Measurements from ENCODE around the gene PCAT6. TPM values are rescaled to one million over a fixed set of nuclear protein-coding genes. Genes with fewer than 3 reads are reported as not detected.

Gene PCAT6
- polyA plus RNA-seq, 2 of the 4 experiments (the other 2 are of a cell fraction) = 2.3 to 2.4 TPM

GRCh38 chr1:202765721-202766120 lies 45.0 kb upstream of the PCAT6 start:
- no peak overlapping the region for H3K27ac ChIP-seq
- no peaks in the 10 kb centered on the region for H3K4me1 ChIP-seq
- ChIA-PET POLR2A (no interaction called here), CTCF (no interaction called here)
- FAIRE-seq (no peak), DNase-seq (ENCODE audit: low read depth in 1 of 2, low spot score in 1 of 2) (no peak), ATAC-seq (no peak)
- no peak overlapping the region for H3K4me2 ChIP-seq
- no peak overlapping the region for H3K4me3 ChIP-seq
- 83% methylated on average over 1 of the region's 1 CpG for WGBS (ENCODE audit: missing lambda C conversion rate)
- H3K9me3 ChIP-seq = no peaks in the 10 kb centered on the region
- no peak for TF ChIP-seq HMGXB4 (CRISPR knock-in tag; IDR thresholded peaks at IDR 0.05; ENCODE audit: borderline replicate concordance)
- no peak for TF ChIP-seq CHD4 (IDR thresholded peaks at IDR 0.05; ENCODE audit: borderline replicate concordance)
- no peak for TF ChIP-seq EP300 (IDR thresholded peaks at IDR 0.05)
- TF ChIP-seq HDAC2 (IDR thresholded peaks at IDR 0.05) = no peak
- TF ChIP-seq JUN (IDR thresholded peaks at IDR 0.05) = no peak
- no peak for TF ChIP-seq E2F6 (IDR thresholded peaks at IDR 0.05; ENCODE audit: borderline replicate concordance, low read depth)
- no peak for TF ChIP-seq FOXS1 (CRISPR knock-in tag; IDR thresholded peaks at IDR 0.05)
- no peak for TF ChIP-seq CTCF (IDR thresholded peaks at IDR 0.05)

GRCh38 chr1:202770135-202770534 lies 40.6 kb upstream of the PCAT6 start:
- 92% methylated on average over 2 of the region's 2 CpGs for WGBS (ENCODE audit: missing lambda C conversion rate)
- Histone ChIP-seq H3K4me2 (no peak overlapping the region), H3K4me1 (no peaks in the 10 kb centered on the region), H3K27ac (no peak overlapping the region), H3K9me3 (no peaks in the 10 kb centered on the region), H3K4me3 (no peak overlapping the region)
- ATAC-seq = no peak
- DNase-seq (ENCODE audit: low read depth in 1 of 2, low spot score in 1 of 2) = no peak
- ChIA-PET POLR2A (no interaction called here), CTCF (interaction anchor here (0.7 to 1.0 kb wide), 2 partner anchors 13 to 51 kb away, joined by 3 read pairs; no protein-coding TSS in a partner anchor)
- TF ChIP-seq USF2 (IDR thresholded peaks at IDR 0.05) (no peak), POLR2AphosphoS2 (conservative IDR thresholded peaks at IDR 0.05; ENCODE audit: low read length) (no peak), EP300 (IDR thresholded peaks at IDR 0.05) (no peak), KDM5A (IDR thresholded peaks at IDR 0.05) (no peak), CHD4 (IDR thresholded peaks at IDR 0.05; ENCODE audit: borderline replicate concordance) (no peak), HES2 (IDR thresholded peaks at IDR 0.05) (no peak), CEBPB (IDR thresholded peaks at IDR 0.05) (no peak), RARB (CRISPR knock-in tag; IDR thresholded peaks at IDR 0.05) (no peak), ESRRA (IDR thresholded peaks at IDR 0.05; ENCODE audit: borderline replicate concordance, low read length) (no peak), ZC3H11A (IDR thresholded peaks at IDR 0.05) (no peak), NFE2L2 (conservative IDR thresholded peaks at IDR 0.05; ENCODE audit: low read length) (no peak)
- FAIRE-seq = no peak

GRCh38 chr1:202781180-202781579 lies 29.6 kb upstream of the PCAT6 start:
- Histone ChIP-seq H3K27ac (no peak overlapping the region), H3K4me2 (no peak overlapping the region), H3K4me3 (no peak overlapping the region), H3K9me3 (no peaks in the 10 kb centered on the region), H3K4me1 (no peaks in the 10 kb centered on the region)
- no peak for ATAC-seq
- FAIRE-seq = no peak
- no peak for TF ChIP-seq MAZ (IDR thresholded peaks at IDR 0.05; ENCODE audit: borderline replicate concordance, low read depth, low read length)
- TF ChIP-seq BHLHE40 (IDR thresholded peaks at IDR 0.05; ENCODE audit: low read depth, low read length) = no peak
- no peak for TF ChIP-seq NR3C1 (IDR thresholded peaks at IDR 0.05)
- TF ChIP-seq EP300 (IDR thresholded peaks at IDR 0.05) = no peak
- TF ChIP-seq NFE2L2 (conservative IDR thresholded peaks at IDR 0.05; ENCODE audit: low read length) = no peak
- ChIA-PET CTCF (interaction anchor here (0.6 to 2.5 kb wide), 6 partner anchors 8 to 488 kb away, joined by 3 to 8 read pairs (median 4); no protein-coding TSS in a partner anchor), POLR2A (no interaction called here)
- DNase-seq (ENCODE audit: low read depth in 1 of 2, low spot score in 1 of 2) = no peak
- WGBS (ENCODE audit: missing lambda C conversion rate) = 88% methylated on average over 4 of the region's 4 CpGs
